Fibroblast of lung (primary cell): Measurements from ENCODE around the gene B3GNT8. TPM values are rescaled to one million over a fixed set of nuclear protein-coding genes. Genes with fewer than 3 reads are reported as not detected.

Source experiments
- DNase-seq, 2 donors: peaks; one replicate each; pipeline versions ENCODE4 v3.0.0 to v3.0.0-alpha.2; 2010; ENCODE audit warnings: low read depth in 2 of 2
- H2AFZ ChIP-seq: 2 replicates; pipeline ENCODE4 v1.5.1; 2012; ENCODE audit warnings: low read length, control low read depth, inconsistent platforms
- H3K27ac ChIP-seq: 2 replicates; pipeline ENCODE4 v1.5.1; 2011; ENCODE audit warnings: low read length, control low read depth; ENCODE audit not compliant: insufficient read depth
- H3K27me3 ChIP-seq: 2 replicates; pipeline ENCODE4 v1.5.1; 2011; ENCODE audit warnings: mild to moderate bottlenecking, low read length; ENCODE audit not compliant: control insufficient read depth, insufficient read depth
- H3K36me3 ChIP-seq: 2 replicates; pipeline ENCODE4 v1.5.1; 2011; ENCODE audit warnings: low read length; ENCODE audit not compliant: control insufficient read depth, insufficient read depth
- H3K4me1 ChIP-seq: 2 replicates; pipeline ENCODE4 v1.5.1; 2011; ENCODE audit warnings: low read length; ENCODE audit not compliant: control insufficient read depth, insufficient read depth; ENCODE audit errors: extremely low read depth
- H3K4me2 ChIP-seq: 2 replicates; pipeline ENCODE4 v1.5.1; 2011; ENCODE audit warnings: low read length, control low read depth; ENCODE audit not compliant: insufficient read depth; ENCODE audit errors: extremely low read depth
- H3K4me3 ChIP-seq, 4 experiments: fragments of 200-600 bp in 1 of 4; sonication (generic) in 1 of 4; replicated peaks in 1 of 4; 2 replicates each; pipeline ENCODE4 v1.5.1; 2011 to 2016; ENCODE audit warnings: low read length in 4 of 4, low read depth in 3 of 4, mild to moderate bottlenecking in 3 of 4, control low read depth in 2 of 4, inconsistent platforms in 1 of 4, mixed read lengths in 1 of 4; ENCODE audit not compliant: insufficient read depth in 1 of 4; ENCODE audit errors: control extremely low read depth in 1 of 4
- H3K79me2 ChIP-seq: 2 replicates; pipeline ENCODE4 v1.5.1; 2012; ENCODE audit warnings: mild to moderate bottlenecking, low read length, inconsistent platforms; ENCODE audit not compliant: control insufficient read depth, insufficient read depth
- H3K9ac ChIP-seq: 2 replicates; pipeline ENCODE4 v1.5.1; 2011; ENCODE audit warnings: mild to moderate bottlenecking, low read length, control low read depth; ENCODE audit not compliant: insufficient read depth
- H3K9me3 ChIP-seq: 2 replicates; pipeline ENCODE4 v1.5.1; 2012; ENCODE audit warnings: low read depth, low read length; ENCODE audit not compliant: control insufficient read depth, insufficient read depth
- H4K20me1 ChIP-seq: 2 replicates; pipeline ENCODE4 v1.5.1; 2011; ENCODE audit warnings: low read length; ENCODE audit not compliant: control insufficient read depth, insufficient read depth; ENCODE audit errors: extremely low read depth
- CTCF ChIP-seq, 2 donors: IDR thresholded peaks in 1 of 2; conservative IDR thresholded peaks in 1 of 2; 1 replicate in 1 of 2; 2 replicates in 1 of 2; pipeline ENCODE4 v1.5.1; 2011 to 2012; ENCODE audit warnings: low read length in 2 of 2, control low read depth in 1 of 2, inconsistent platforms in 1 of 2, low read depth in 1 of 2, mild to moderate bottlenecking in 1 of 2
- EZH2 ChIP-seq: IDR thresholded peaks from 2 replicates; pipeline ENCODE4 v1.5.1; 2012; ENCODE audit warnings: low read length, control low read depth, mild to moderate bottlenecking; ENCODE audit errors: missing control alignments
- polyA plus RNA-seq, 2 donors: library from polyadenylated mRNA; depleted of rRNA in 1 of 2; stranded (reverse) in 1 of 2; unstranded in 1 of 2; fragments of >200 nt; gene quantifications; 2 replicates each; pipeline ENCODE4 v1.2.1, GENCODE V29; 2011 to 2012; ENCODE audit warnings: missing spikeins in 1 of 2
- total RNA-seq: library from RNA; depleted of rRNA; stranded (reverse); fragments of >200 nt; gene quantifications from 2 replicates; pipeline ENCODE4 v1.2.1, GENCODE V29; 2014

The B3GNT8 gene
- total and polyA plus RNA-seq, 2 donors (not counting 1 experiment from before 2014, with no cell fraction given) = 0.54 to 3.5 TPM

- H4K20me1 ChIP-seq = no peaks in the 10 kb centered on the region
- no peak overlapping the region for H3K4me2 ChIP-seq
- H3K27ac ChIP-seq = no peak overlapping the region
- no peak overlapping the region for H3K4me3 ChIP-seq
- DNase-seq = no peak
- TF ChIP-seq EZH2 (no peak), CTCF (conservative IDR thresholded peaks at IDR 0.05 in 1 of 2, IDR thresholded peaks at IDR 0.05 in 1 of 2; ENCODE audit: low read depth in 1 of 2, low read length in 2 of 2) (no peak)
- H3K36me3 ChIP-seq = no peaks in the 10 kb centered on the region
- H3K4me1 ChIP-seq = no peaks in the 10 kb centered on the region
- H3K9me3 ChIP-seq = no peaks in the 10 kb centered on the region
- H3K27me3 ChIP-seq = no peaks in the 10 kb centered on the region
- H2AFZ ChIP-seq = no peak overlapping the region
- no peak overlapping the region for H3K9ac ChIP-seq
- H3K79me2 ChIP-seq = no peaks in the 10 kb centered on the region
These were observed 18.9 kb downstream of the B3GNT8 start for GRCh38 chr19:41408256-41408655.

GRCh38 chr19:41407271-41407670 is 19.9 kb downstream of the B3GNT8 start:
- Histone ChIP-seq H3K36me3 (no peaks in the 10 kb centered on the region), H2AFZ (no peak overlapping the region), H3K4me2 (no peak overlapping the region), H4K20me1 (no peaks in the 10 kb centered on the region), H3K4me3 (no peak overlapping the region), H3K9ac (no peak overlapping the region), H3K79me2 (no peaks in the 10 kb centered on the region), H3K27ac (no peak overlapping the region), H3K4me1 (no peaks in the 10 kb centered on the region), H3K9me3 (no peaks in the 10 kb centered on the region), H3K27me3 (no peaks in the 10 kb centered on the region)
- TF ChIP-seq CTCF (conservative IDR thresholded peaks at IDR 0.05 in 1 of 2, IDR thresholded peaks at IDR 0.05 in 1 of 2; ENCODE audit: low read depth in 1 of 2, low read length in 2 of 2) (no peak), EZH2 (no peak)
- DNase-seq = peak in 1 of 2 donors; percentile 44

GRCh38 chr19:41405776-41406175 is 21.4 kb downstream of the B3GNT8 start:
- TF ChIP-seq CTCF (conservative IDR thresholded peaks at IDR 0.05 in 1 of 2, IDR thresholded peaks at IDR 0.05 in 1 of 2; ENCODE audit: low read depth in 1 of 2, low read length in 2 of 2) = no peak
- no peak for TF ChIP-seq EZH2
- H3K36me3 ChIP-seq = no peaks in the 10 kb centered on the region
- no peak overlapping the region for H3K27ac ChIP-seq
- H3K9me3 ChIP-seq = no peaks in the 10 kb centered on the region
- no peaks in the 10 kb centered on the region for H3K79me2 ChIP-seq
- no peaks in the 10 kb centered on the region for H3K27me3 ChIP-seq
- no peaks in the 10 kb centered on the region for H3K4me1 ChIP-seq
- no peak for DNase-seq
- H3K9ac ChIP-seq = no peak overlapping the region
- H2AFZ ChIP-seq = no peak overlapping the region
- no peak overlapping the region for H3K4me3 ChIP-seq
- H4K20me1 ChIP-seq = no peaks in the 10 kb centered on the region
- H3K4me2 ChIP-seq = no peak overlapping the region
